HG03280 (cell line): ENCODE data around the gene RNF149.
"Not testable (repeated sequence)": the region's sequence is repeated elsewhere in the genome, so short reads cannot be mapped to it uniquely, and the experiment has no call there.

Experiments used
- ATAC-seq: cut with Tn5 transposase; IDR thresholded peaks from one replicate; pipeline ENCODE4 v1.9.1; 2021; ENCODE audit warnings: mild to moderate bottlenecking, moderate library complexity; ENCODE audit not compliant: unreplicated experiment

RNF149 gene

DNA sequence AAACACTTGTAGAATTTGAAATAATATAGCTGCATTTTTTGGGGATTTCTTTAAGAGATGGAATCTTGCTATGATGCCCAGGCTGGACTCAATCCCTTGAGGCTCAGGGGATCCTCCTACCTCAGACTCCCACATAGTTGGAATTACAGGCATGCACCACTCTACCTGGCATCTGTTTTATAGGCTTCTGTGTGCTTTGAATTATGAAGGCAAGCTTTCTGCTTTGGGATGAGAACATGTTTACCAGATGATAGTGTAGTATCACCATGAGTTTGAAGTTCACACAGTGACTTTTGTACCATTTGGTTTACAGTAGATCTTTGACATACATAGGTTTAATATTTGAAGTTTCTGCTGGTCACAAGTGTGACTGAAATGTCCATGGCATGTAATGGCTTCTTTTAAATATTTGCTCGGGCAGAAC is 45.1 kb downstream of the RNF149 start:
- no peak for ATAC-seq

DNA sequence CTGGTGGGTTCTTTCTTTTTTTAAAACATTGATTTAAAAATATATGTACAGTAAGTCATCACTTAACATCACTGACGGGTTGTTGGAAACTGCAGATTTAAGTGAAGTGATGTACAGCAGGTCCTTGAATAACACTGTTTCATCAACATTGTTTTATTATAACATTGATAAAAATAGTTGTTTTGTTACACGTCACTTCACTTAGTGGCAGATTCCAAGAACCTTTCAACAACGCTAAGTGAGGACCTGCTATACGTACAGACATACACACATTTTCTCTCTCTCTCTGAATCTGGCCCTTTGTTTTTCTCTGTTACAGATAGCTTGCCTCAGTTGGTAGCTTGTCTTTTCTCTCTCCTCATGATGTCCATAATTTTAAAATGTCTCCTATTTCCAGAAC is 46.4 kb downstream of the RNF149 start:
- no peak for ATAC-seq

DNA sequence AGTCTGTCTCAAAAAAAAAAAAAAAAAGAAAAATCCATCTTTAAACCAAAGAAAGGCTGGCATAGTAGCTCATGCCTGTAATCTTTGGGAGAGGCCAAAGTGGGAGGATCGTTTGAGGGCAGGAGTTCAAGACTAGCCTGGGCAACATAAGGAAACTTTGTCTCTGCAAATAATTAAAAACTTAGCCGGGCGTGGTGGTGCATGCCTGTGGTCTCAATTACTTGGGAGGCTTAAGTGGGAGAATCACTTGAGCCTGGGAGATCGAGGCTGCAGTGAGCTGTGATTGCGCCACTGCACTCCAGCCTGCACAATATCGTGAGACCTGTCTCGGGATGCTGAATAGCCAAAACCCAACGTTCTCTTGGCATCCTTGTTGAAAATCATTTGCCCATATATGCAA is 49.7 kb downstream of the RNF149 start:
- ATAC-seq = no peak

DNA sequence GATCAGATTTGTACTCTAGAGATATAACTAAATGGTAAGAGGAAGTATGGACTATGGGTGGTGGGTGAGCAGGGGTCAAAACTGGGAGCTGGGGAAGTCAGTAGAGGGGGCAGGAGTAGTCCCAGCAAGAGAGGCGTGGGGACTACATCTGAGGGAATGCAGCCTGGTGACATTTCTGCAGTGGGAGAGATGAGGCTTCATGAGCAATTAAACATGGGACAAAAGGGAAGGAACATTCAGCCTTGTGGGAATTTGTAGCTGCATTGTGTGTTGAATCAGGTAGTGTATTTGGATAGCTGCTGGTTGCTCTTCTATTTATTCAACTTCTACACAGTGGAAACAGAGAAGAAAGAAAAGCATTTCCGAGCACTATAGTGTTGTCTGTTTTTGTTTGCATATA is 52.2 kb downstream of the RNF149 start:
- no peak for ATAC-seq

DNA sequence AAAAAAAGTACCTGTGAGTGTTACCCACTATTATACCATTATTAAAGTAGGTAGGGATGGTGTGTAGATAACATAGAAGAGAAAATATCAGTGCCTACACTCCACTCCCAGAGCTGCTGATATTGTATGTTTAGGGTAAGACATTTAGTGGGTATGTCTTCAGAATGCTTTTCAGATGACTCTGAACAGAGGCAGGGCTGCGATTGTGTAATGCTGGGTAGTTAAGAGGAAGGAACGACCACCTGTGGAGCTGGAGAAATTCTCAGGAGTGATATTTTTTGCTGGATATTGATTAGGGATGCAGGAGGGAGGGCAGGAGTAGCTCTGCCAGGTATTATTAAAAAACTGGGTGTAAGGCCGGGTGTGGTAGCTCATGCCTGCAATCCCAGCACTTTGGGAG is 53.0 kb downstream of the RNF149 start:
- no peak for ATAC-seq

DNA sequence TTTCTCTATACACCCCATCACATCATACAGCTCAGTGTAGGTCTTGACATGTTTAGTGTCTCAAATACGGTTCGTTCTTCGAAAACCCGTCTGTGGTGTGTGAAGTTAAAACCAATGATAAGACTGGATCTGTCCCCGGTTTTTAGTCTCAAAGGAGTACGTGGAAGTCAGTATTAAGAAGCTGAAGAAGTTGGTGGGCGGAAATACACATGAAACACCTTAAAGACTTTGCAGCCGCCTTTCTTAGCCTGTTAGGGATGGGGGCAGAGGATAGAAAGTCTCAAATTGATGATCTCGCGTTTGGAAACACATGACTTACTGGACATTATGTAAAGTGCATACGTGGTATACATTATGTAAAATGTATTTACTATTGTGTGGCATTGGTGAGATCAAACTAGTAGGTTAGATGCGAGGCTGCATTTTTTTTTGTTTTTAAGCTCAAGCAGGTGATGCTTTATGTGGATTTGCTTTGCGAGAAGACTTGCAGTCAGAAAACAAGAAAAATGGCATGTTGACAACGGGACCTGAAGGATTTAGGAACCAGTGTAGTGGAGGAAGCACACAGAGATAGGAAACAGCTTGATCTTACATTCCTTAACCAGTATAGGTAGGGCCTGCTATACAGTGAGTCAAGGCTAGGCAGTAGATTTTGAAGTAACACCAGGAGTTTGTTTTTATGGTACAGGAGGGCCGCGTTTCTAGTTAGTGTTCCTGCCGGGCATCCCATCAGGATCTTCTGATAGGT is 54.6 kb downstream of the RNF149 start:
- ATAC-seq = no peak

DNA sequence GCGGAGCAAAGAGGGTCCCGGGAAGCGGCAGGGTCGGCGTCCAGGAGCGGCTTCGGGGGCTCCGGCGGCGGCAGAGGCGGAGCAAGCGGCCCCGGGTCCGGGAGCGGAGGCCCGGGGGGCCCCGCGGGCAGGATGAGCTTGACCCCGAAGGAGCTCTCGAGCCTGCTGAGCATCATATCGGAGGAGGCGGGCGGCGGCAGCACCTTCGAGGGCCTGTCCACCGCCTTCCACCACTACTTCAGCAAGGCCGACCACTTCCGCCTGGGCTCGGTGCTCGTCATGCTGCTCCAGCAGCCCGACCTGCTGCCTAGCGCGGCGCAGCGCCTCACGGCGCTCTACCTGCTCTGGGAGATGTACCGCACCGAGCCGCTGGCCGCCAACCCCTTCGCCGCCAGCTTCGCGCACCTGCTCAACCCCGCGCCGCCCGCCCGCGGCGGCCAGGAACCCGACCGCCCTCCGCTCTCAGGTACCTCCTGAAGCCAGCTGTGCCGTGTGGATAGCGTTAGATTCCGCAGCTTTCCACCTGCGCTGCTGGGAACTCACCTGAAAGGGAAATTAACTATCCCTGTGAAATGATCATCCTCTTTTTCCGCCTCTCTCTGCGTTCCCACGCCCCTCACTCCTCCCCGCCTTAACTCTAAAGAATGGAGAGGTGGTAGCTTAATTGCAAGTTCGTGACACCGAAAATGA is 55.3 kb downstream of the RNF149 start:
- peak; percentile 57 for ATAC-seq

DNA sequence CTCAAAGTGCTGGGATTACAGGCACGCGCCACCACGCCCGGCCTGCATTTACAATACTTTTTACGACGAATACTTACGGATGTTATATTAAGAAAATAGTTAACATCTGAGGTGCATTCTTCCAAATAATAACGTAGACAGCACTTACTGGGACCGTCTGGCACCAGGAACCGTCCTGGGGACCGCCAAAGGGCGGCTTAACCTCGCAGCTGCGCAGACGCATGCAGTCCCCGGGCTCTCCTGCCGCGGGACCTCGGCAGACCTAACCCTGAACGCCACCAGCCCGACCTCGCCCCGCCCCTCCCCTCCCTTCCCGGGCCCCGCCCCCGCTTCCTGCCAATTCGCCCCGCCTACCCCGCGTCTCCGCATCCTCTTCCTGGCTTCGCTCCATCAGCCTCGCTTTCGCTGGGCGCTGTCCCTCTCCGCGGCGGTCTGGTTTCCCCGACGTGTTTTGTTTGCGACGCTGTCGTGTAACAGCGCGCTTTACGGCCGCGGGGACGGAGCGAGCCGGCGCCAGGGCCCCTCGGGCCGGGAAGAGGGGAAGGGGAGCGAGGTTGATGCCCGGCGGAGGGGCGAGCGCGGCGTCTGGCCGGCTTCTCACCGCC is 56.0 kb downstream of the RNF149 start, which contains the start of gene CNOT11:
Gene CNOT11 (plus strand): TSS at position 479 of the 605 bp plus-strand sequence. CDS start 79 bp downstream, at position 558.
- peak; percentile 87 for ATAC-seq

DNA sequence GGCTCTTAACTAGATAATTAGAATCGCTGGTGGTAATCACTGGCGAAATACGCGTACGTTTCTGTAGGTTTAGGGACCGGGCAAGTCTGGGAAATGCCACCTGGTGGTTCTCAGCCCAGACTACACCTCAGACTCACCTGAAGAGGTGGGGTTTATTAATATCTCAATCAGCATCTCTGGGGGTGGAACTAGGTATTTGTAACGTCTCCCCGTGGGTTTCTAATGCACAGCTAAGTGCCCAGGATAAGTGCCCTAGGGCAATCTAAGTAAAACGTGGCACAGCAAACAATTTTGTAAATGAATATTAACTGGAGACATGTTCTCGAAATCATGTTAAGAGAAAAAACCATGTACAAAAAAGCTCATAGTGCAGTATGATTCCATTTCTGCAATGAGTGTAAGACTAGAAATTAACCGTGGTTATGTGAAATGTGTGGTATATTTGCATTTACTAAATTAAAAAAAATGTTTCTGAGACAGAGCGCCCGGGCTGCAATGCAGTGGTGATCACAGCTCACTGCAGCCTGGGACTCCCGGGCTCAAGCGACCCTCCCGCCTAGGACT is 56.6 kb downstream of the RNF149 start:
- peak; percentile 35 for ATAC-seq

DNA sequence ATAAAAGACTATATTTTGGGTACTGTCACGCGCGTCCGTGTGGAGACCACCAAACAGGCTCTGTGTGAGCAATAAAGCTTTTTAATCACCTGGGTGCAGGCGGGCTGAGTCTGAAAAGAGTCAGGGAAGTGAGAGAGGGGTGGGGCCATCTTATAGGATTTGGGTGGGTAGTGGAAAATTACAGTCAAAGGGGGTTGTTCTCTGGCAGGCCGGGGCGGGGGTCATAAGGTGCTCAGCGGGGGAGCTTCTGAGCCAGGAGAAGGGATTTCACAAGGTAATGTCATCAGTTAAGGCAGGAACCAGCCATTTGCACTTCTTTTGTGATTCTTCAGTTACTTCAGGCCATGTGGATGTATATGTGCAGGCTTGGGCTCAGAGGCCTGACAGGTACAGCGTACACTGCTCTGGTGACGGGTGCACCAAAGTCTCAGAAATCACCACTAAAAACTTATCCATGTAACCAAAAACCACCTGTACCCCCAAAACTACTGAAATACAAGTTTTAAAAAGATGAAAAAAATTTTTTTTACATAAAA is 57.2 kb downstream of the RNF149 start:
- ATAC-seq = not testable (repeated sequence)

DNA sequence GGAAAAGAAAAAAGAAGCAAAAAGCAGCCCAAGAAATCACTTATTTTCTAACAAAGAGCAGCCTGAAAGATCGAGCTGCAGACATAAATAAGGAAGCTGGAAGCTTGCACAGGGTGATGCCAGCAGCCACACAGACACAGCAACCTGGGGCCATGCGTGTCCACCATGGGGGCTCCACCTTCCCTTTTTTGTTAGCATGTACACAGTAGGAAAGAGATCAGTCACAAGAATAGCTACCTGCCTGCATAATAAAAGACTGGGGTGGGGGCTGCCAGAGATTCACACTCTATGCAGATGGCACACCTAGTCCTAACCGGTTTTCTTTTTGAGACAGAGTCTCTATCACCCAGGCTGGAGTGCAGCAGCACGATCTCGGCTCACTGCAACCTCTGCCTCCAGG is 58.7 kb downstream of the RNF149 start:
- no peak for ATAC-seq

DNA sequence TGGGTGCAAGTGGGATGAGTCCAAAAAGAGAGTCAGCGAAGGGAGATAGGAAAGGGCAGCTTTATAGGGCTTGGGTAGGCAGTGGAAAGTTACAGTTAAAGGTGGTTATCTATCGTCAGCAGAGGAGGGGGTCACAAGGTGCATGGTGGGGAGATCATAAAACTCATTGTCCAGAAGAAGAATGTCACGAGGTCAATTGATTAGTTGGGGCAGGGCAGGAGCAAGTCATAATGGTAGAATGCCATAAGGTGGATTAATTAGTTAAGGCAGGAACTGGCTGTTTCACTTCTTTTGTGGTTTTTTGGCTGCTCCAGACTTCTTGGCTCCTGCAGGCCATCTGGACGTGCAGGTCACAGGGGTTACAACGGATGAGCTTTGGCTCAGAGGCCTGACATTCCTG is 59.7 kb downstream of the RNF149 start:
- not testable (repeated sequence) for ATAC-seq

DNA sequence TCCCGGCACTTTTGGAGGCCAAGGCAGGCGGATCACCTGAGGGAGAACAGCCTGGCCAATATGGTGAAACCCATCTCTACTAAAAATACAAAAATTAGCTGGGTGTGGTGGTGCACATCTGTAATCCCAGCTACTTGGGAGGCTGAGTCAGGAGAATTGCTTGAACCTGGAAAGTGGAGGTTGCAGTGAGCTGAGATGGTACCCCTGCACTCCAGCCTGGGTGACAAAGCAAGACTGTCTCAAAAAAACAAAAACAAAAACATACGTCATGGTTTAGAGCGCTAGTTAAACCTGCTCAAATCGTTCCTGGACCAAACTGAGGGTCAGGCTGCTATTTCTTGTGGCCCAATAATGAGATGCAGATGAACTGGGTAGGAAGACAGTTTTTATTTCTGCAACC is 63.0 kb downstream of the RNF149 start:
- not testable (repeated sequence) for ATAC-seq

DNA sequence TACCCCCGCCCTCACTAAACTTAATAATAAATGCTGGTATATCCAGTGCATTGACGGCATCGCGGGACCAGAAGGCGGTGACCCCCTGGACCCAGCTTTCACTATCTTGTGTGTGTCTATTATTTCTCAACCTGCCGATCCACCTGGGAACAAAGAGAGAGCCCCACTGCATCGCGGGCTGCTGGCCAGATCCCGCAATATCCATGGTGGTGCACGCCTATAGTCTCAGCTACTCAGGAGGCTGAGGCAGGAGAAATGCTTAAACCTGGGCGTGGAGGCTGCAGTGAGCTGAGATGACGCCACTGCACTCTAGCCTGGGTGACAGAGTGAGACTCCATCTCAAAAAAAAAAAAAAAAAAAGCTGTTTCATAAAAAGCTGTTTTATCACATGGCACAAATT is 63.6 kb downstream of the RNF149 start:
- ATAC-seq = not testable (repeated sequence)

DNA sequence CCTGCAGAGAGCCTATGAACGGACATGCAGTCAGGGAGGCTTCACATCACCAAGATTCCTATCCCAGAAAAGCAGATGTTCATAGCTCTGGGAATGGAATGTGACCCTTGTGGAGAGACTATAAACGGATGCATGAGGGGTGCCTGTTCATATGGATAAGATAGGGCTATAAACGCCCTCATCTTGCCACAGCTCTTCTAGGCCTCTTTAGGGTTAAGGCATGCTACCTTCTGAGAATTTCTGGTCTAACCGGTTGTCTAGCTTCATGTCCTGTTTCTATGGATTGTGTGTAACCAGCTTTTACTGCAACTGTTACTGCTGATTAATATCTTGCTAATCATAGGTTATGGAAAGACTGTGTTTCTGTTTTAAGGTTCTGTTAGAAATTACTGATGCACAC is 64.1 kb downstream of the RNF149 start:
- ATAC-seq = not testable (repeated sequence)

DNA sequence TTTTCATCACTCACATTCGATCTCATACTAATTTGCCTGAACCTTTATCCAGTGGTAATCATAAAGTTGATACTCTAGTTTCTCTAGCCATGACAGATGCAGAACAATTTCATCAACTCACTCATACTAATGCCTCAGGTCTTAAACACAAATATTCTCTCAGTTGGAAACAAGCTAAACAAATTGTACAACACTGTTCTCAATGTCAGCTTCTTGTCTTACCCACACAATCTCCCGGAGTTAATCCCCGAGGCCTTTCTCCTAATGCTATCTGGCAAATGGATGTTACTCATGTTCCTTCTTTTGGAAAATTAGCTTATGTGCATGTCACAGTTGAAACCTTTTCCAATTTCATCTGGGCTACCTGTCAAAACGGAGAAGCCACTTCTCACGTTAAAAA is 67.3 kb downstream of the RNF149 start:
- no peak for ATAC-seq

DNA sequence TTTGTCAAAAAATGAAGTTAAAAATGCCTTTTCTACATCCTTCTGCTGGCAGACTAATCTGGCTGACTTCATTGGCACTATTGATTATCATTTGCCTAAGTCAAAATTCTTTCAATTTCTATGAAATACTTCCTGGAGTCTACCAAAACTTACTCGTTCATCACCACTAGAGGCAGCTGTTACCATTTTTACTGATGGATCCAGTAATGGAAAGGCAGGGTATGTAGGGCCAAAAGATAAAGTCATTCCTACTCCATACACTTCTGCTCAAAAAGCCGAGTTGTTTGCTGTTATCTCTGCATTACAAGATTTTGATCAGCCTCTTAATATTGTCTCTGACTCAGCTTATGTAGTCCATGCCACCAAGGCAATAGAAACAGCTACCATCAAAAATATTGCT is 67.8 kb downstream of the RNF149 start:
- ATAC-seq = not testable (repeated sequence)

DNA sequence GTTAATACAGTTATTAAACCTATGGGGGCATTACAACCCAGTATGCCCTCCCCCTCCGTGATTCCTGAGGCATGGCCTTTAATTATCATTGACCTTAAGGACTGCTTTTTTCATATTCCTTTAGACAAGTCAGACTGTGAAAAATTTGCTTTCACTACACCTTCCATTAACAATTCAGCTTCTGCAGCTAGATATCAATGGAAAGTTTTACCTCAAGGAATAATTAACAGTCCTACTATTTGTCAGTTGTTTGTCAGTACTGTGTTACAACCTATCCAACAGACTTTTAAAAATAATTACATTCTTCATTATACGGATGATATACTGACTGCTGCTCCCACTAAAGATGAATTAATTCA is 68.8 kb downstream of the RNF149 start:
- not testable (repeated sequence) for ATAC-seq

DNA sequence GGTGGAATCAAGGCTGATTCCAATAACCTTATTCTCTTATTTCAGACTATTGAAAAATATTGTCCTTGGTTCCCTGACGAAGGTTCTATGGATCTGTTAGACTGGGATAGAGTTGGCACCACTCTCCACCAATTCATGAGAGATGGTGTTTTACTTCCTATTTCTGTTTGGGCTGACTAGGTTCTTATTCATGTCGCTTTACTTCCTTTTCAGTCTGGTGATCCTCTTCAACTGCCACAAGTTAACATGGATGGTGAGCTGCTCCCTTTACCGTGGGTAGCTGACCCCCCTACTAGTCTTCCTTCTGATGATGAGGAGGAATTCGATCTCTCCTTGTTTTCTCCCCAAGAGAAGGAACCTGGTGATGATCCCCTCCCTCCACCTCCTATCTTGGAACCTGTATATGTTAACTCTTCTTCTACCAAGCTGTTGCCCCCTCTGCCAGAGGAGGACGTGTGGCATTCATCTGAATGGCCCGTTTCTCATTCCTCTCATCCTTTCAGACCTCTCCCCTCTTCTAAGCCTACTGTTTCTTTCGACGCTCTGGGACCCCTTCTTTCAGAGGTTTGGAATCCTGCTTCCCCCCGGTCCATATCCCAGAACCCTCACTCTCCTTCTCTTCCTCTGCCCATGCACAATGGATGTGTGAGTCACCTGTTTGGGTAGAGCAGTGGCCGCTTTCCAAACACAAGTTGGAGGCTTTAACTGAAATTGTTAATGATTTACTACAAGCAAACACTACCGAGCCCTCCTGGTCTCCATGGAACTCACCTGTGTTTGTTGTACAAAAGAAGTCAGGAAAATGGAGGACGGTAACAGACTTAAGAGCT is 69.4 kb downstream of the RNF149 start:
- ATAC-seq = no peak

DNA sequence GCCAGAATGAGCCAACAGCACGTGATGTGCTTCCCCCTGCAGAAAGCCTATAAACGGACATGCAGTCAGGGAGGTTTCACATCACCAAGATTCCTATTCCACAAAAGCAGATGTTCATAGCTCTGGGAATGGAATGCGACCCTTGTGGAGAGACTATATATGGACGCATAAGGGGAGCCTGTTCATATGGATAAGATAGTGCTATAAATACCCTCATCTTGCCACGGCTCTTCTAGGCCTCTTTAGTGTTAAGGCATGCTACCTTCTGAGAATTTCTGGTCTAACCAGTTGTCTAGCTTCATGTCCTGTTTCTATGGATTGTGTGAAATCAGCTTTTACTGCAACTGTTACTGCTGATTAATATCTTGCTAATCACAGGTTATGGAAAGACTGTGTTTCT is 70.6 kb downstream of the RNF149 start:
- not testable (repeated sequence) for ATAC-seq
